WTC11 (cell line): ENCODE data around the gene SLC25A10. TPM values are rescaled to one million over a fixed set of nuclear protein-coding genes. Genes with fewer than 3 reads are reported as not detected.
A peak's percentile ranks its signal among the peaks of the same experiment; 100 is the strongest.

ENCODE experiments used
- ATAC-seq: fragments of 200-7000 bp; cut with Tn5 transposase; 2 replicates; pipeline ENCODE4 v1.10.0; 2021; ENCODE audit warnings: mild to moderate bottlenecking, moderate library complexity
- CTCF ChIA-PET: fragments of 300-600 bp; sonication (Branson Sonifier 250); formaldehyde crosslinking; loops from one replicate; lab custom pipeline; 2021; ENCODE audit warnings: antibody characterized with exemption; lab: Charles Lee
- POLR2A ChIA-PET: fragments of 350-600 bp; sonication (Branson Sonifier 250); formaldehyde crosslinking; loops from one replicate; lab custom pipeline; 2021; ENCODE audit warnings: antibody characterized with exemption; lab: Charles Lee
- DNase-seq: peaks from one replicate; pipeline ENCODE4 v3.0.0; 2021; ENCODE audit warnings: low spot score
- H3K27ac Mint-ChIP-seq: 2 replicates; pipeline ENCODE4 v1.8.0; 2021; ENCODE audit warnings: mixed read lengths
- H3K27me3 Mint-ChIP-seq: 2 replicates; pipeline ENCODE4 v1.8.0; 2021; ENCODE audit warnings: low read depth, mild to moderate bottlenecking, moderate library complexity, mixed read lengths
- H3K36me3 Mint-ChIP-seq: 2 replicates; pipeline ENCODE4 v1.8.0; 2021; ENCODE audit warnings: mixed read lengths
- H3K4me1 Mint-ChIP-seq: 2 replicates; pipeline ENCODE4 v1.8.0; 2022; ENCODE audit warnings: mixed read lengths
- H3K4me3 Mint-ChIP-seq: 2 replicates; pipeline ENCODE4 v1.8.0; 2021; ENCODE audit warnings: mild to moderate bottlenecking, moderate library complexity, mixed read lengths
- H3K9me3 Mint-ChIP-seq: 2 replicates; pipeline ENCODE4 v1.8.0; 2021; ENCODE audit warnings: mixed read lengths
- AR ChIP-seq: fragments of 250-450 bp; sonication (Bioruptor Pico); IDR thresholded peaks from 2 replicates; pipeline ENCODE4 v1.9.0; 2021; ENCODE audit warnings: mild to moderate bottlenecking
- ESRRA ChIP-seq: sonication (generic); formaldehyde crosslinking; IDR thresholded peaks from 2 replicates; pipeline ENCODE4 v1.8.1; 2022; ENCODE audit warnings: mild to moderate bottlenecking, missing genetic modification reagents, borderline replicate concordance
- ETV6 ChIP-seq: sonication (generic); formaldehyde crosslinking; IDR thresholded peaks from 2 replicates; pipeline ENCODE4 v1.8.1; 2022; ENCODE audit warnings: mild to moderate bottlenecking, missing genetic modification reagents
- GABPB1 ChIP-seq: sonication (generic); formaldehyde crosslinking; IDR thresholded peaks from 2 replicates; pipeline ENCODE4 v1.8.1; 2023; ENCODE audit warnings: mild to moderate bottlenecking, missing genetic modification reagents
- KAT7 ChIP-seq: sonication (generic); formaldehyde crosslinking; IDR thresholded peaks from 2 replicates; pipeline ENCODE4 v1.8.1; 2023; ENCODE audit warnings: missing genetic modification reagents, mild to moderate bottlenecking, borderline replicate concordance
- NFE2L1 ChIP-seq: sonication (generic); formaldehyde crosslinking; IDR thresholded peaks from 2 replicates; pipeline ENCODE4 v1.8.1; 2023; ENCODE audit warnings: missing genetic modification reagents
- ZNF416 ChIP-seq: fragments of 250-450 bp; sonication (Bioruptor Pico); IDR thresholded peaks from 2 replicates; pipeline ENCODE4 v1.9.0; 2021; ENCODE audit warnings: mild to moderate bottlenecking, inconsistent platforms
- ZNF425 ChIP-seq: fragments of 250-450 bp; sonication (Bioruptor Pico); conservative IDR thresholded peaks from 2 replicates; pipeline ENCODE4 v1.9.0; 2021; ENCODE audit warnings: mild to moderate bottlenecking
- total RNA-seq: library from RNA; stranded (reverse); gene quantifications from 3 replicates; pipeline ENCODE4 v1.2.3, GENCODE V29; 2021
- TF ChIP-seq, protein P1 (sequence below): sonication (generic); formaldehyde crosslinking; IDR thresholded peaks from 2 replicates; pipeline ENCODE4 v1.8.1; 2023; ENCODE audit warnings: mild to moderate bottlenecking, moderate library complexity, missing genetic modification reagents
- TF ChIP-seq, protein P2 (sequence below): fragments of 200-600 bp; IDR thresholded peaks from 2 replicates; pipeline ENCODE4 v1.8.0; 2022; ENCODE audit warnings: antibody characterized with exemption

Gene SLC25A10
- total RNA-seq, 1 experiment from 2014 or later: 38.7 TPM

DNA sequence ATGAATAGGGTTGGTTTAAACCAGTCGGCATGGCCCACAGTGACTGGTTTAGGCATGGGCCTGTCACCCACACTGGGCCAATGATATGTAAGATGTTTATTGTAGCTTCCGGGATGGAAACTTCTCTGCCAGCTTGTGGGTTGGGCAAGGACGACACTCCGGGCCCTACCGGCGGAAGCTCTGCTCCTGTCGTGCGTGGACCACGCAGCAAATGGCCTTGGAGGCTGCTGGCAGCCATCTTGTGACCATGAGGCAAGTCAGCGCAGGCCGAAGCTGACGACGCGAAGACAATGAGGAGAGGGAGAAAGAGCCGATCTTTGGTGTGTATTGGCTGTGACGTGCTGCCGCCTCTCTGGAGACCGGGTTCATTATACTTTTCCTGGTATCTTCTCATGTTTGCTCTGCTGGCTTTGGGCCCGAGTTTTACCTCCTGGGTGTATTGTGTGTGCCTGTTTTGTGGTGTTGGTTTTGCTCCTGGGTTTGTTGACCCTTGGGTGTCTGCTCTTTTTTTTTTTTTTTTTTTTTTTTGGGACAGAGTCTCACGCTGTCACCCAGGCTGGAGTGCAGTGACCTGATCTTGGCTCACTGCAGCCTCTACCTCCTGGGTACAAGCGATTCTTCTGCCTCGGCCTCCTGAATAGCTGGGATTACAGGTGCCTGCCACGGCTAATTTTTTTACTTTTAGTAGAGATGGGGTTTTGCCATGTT, 15.4 kb downstream of the SLC25A10 start:
- no peak for TF ChIP-seq NFE2L1 (CRISPR knock-in tag)
- TF ChIP-seq KAT7 (CRISPR knock-in tag): no peak
- peak; percentile 89 for TF ChIP-seq GABPB1 (CRISPR knock-in tag)
- POLR2A ChIA-PET: no interaction called here
- no peaks in the 10 kb centered on the region for H3K36me3 Mint-ChIP-seq
- H3K27me3 Mint-ChIP-seq: no peaks in the 10 kb centered on the region
- DNase-seq (no peak), ATAC-seq (no peak; the same call in 1 of the 2 replicates)
- H3K27ac Mint-ChIP-seq: no peak overlapping the region
- no peak overlapping the region for H3K4me3 Mint-ChIP-seq
- CTCF ChIA-PET: no interaction called here
- no peaks in the 10 kb centered on the region for H3K9me3 Mint-ChIP-seq
- H3K4me1 Mint-ChIP-seq: peaks cover 19% of the 10 kb centered on the region

DNA sequence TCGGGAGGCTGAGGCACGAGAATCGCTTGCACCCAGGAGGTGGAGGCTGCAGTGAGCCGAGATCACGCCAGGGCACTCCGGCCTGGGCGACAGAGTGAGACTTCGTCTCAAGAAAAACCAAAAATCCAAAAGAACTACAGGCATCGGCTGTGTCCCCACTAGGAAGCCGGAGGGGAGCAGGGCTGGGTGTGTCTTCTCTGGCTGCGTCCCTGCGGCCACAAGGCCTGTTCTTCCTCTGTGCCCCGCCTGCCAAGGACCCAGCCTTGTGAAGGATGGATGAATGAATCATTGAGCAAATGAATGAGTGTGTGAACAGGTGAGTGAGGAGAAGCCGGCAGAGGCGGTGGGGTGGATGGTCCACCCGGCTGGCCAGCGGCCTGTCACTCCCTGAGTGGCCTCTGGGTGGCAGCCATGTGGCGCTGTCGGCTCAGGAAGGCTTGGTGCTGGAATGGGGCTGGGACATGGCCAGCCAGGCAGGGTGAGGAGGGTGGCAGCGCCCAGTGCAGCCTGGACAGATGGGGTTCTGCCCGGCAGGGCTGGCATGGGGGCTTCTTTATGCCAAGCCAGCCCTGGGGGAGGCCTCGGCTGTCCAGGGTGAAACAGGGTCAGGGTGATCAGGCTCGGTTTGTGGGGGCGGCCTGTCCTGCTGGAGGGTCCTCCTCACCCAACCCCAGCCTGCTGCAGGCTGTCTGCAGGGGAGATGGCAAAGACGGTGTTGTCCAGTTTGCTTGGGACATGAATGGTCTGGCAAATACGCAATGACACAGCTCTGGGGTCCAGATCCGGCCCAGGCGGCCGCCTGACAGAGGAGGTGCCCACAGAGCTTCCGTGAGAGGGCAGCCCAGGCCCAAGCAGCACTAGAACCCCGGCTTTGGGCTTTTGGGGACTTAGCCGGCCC, 21.7 kb downstream of the SLC25A10 start:
- H3K4me1 Mint-ChIP-seq: peaks cover 24% of the 10 kb centered on the region
- ChIA-PET CTCF (interaction anchor here (0.6 to 1.4 kb wide), 6 partner anchors 66 to 250 kb away, joined by 3 to 6 read pairs (median 4); no protein-coding TSS in a partner anchor), POLR2A (no interaction called here)
- DNase-seq: peak; percentile 89
- no peaks in the 10 kb centered on the region for H3K36me3 Mint-ChIP-seq
- H3K4me3 Mint-ChIP-seq: no peak overlapping the region
- peak; percentile 85 for ATAC-seq
- TF ChIP-seq ZNF425 (no peak), ZNF416 (CRISPR knock-in tag) (no peak), AR (CRISPR knock-in tag) (no peak), ETV6 (CRISPR knock-in tag) (no peak), ESRRA (CRISPR knock-in tag) (0 out of 2 replicates have a peak, but pooled peaks have one; percentile 33)
- TF ChIP-seq, protein P1, sequence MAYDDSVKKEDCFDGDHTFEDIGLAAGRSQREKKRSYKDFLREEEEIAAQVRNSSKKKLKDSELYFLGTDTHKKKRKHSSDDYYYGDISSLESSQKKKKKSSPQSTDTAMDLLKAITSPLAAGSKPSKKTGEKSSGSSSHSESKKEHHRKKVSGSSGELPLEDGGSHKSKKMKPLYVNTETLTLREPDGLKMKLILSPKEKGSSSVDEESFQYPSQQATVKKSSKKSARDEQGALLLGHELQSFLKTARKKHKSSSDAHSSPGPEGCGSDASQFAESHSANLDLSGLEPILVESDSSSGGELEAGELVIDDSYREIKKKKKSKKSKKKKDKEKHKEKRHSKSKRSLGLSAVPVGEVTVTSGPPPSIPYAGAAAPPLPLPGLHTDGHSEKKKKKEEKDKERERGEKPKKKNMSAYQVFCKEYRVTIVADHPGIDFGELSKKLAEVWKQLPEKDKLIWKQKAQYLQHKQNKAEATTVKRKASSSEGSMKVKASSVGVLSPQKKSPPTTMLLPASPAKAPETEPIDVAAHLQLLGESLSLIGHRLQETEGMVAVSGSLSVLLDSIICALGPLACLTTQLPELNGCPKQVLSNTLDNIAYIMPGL (CRISPR knock-in tag): 0 out of 2 replicates have a peak, but pooled peaks have one; percentile 31
- TF ChIP-seq, protein P2, sequence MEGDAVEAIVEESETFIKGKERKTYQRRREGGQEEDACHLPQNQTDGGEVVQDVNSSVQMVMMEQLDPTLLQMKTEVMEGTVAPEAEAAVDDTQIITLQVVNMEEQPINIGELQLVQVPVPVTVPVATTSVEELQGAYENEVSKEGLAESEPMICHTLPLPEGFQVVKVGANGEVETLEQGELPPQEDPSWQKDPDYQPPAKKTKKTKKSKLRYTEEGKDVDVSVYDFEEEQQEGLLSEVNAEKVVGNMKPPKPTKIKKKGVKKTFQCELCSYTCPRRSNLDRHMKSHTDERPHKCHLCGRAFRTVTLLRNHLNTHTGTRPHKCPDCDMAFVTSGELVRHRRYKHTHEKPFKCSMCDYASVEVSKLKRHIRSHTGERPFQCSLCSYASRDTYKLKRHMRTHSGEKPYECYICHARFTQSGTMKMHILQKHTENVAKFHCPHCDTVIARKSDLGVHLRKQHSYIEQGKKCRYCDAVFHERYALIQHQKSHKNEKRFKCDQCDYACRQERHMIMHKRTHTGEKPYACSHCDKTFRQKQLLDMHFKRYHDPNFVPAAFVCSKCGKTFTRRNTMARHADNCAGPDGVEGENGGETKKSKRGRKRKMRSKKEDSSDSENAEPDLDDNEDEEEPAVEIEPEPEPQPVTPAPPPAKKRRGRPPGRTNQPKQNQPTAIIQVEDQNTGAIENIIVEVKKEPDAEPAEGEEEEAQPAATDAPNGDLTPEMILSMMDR: peak; percentile 95
- H3K27me3 Mint-ChIP-seq: no peaks in the 10 kb centered on the region
- no peak overlapping the region for H3K27ac Mint-ChIP-seq
- no peaks in the 10 kb centered on the region for H3K9me3 Mint-ChIP-seq
